ENCODE results near the gene CCR5. TPM values are rescaled to one million over a fixed set of nuclear protein-coding genes. Genes with fewer than 3 reads are reported as not detected.

Gene CCR5
- total RNA-seq, 1 experiment from 2014 or later = not detected

DNA sequence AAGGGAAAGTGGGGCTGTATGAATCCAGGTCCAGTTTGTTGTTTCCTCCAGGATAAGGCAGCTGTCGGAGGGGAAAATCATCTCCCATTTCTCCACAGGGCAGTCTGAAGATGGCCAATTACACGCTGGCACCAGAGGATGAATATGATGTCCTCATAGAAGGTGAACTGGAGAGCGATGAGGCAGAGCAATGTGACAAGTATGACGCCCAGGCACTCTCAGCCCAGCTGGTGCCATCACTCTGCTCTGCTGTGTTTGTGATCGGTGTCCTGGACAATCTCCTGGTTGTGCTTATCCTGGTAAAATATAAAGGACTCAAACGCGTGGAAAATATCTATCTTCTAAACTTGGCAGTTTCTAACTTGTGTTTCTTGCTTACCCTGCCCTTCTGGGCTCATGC, 37.2 kb downstream of the CCR5 start:
- DNase-seq (ENCODE audit: low read depth) = no peak

DNA sequence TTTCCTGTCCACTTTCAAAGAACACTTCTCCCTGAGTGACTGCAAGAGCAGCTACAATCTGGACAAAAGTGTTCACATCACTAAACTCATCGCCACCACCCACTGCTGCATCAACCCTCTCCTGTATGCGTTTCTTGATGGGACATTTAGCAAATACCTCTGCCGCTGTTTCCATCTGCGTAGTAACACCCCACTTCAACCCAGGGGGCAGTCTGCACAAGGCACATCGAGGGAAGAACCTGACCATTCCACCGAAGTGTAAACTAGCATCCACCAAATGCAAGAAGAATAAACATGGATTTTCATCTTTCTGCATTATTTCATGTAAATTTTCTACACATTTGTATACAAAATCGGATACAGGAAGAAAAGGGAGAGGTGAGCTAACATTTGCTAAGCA, 38.1 kb downstream of the CCR5 start:
- DNase-seq (ENCODE audit: low read depth) = no peak

DNA sequence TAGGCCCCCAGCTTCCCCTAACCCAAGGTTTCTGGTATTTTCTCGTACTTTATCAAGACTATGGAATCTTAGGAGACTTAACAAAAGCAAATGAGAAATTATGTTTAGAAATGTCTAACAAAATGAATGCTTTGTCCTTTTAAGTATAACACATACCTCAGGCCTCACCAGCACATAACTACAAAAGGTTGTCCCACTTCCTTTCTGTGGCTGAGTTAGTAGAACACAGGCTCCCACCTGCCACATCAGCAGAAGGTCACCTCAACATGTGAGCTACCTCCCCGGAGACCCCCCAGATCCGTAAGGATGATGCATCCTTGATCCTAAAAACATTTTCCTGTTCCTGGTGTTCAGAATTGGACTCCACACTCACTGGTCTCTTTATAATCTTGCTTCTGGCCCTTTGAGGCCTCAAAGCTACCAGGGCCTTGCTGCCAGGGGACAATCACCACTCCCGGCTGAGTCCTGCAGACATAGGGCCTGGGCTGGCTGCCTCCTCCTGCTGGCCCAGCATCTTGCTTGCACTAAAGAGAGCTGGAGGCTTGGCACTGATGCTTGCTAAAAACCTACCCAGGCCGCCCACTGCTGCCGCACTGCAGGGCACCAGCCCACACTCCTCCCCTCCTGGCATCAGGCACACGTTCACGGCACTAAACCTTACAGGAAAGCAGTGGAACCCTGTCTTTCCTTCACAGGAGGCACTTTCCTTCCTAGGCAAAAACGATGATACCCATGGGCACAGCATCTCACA, 39.2 kb downstream of the CCR5 start:
- DNase-seq (ENCODE audit: low read depth) = no peak

DNA sequence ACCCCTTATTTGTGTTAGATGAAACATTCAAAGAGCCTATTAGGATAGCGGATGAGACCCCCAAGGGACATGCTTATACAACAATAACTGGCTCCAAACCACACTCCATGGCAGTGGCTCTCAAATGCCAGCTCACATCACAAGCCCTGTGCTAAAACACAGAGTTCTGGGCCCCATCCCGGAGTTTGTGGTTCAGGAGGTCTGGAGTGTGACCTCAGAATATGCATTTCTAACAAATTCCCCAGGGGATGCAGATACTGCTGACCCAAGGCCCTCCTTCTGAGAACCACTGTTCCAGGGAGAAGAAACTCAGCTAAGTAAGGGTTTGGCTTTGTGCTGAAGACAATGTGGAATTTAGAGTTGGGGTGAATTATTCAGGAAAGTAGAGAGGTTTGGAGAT, 39.9 kb downstream of the CCR5 start:
- DNase-seq (ENCODE audit: low read depth) = no peak

DNA sequence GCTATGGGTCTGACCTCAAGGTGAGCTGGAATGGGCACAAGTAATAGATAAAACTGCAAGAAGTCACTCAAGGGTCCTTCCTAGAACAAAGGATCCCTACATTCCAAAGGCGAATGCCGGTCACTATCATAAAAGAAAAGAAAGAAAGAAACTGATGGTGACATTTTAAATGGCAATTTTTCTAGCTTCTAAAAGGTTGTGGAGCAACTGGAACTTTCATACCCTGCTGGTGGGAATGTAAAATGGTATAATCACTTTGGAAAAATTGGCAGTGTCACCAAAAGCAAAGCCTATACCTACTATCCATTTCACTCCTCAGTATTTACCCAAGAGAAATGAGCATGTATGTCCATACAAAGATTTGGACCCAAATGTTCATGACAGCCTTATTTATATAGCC, 40.5 kb downstream of the CCR5 start:
- DNase-seq (ENCODE audit: low read depth) = no peak

DNA sequence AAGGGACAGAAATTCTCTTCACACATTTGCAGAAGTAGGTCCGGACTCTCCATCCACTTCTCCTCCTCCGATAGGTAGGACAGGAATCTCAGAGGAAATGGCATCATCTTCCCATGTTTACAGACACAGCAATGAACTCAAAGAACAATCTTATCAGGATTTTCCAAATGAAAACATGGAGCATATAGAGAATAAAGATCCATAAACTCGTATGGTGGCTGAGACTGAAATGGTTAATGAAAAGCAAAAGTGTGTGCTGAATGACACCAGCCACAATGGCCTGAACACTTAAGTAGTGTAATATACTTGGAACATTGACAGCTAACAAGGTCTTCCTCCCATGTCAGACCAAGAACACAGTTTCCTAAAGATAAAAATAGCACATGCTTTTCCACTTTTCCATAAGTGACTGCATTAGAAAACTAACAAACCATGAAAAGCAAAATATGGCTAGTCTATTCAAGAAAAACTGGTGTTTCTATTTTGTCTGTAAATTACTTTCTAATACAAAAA, 42.1 kb downstream of the CCR5 start:
- DNase-seq (ENCODE audit: low read depth) = no peak

DNA sequence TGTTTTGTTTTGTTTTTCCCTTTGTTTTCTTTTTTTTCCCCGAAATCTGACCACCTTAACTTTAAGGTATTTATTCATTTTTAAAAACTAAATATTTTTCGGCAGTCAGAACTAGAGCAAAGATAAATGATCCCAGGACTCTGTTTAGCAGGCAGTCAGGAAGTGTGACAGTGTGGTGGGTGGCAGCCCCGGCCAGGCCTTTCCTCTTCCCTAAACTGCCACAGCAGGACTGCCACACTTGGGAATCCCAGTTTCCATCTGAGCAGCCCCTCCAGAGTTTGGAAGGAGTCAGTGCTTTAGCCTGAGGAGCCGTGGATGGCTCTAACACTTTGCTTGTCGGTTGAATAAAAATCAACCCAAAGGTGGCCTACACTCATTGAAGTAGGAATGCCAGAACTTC, 43.2 kb downstream of the CCR5 start:
- no peak for DNase-seq (ENCODE audit: low read depth)

DNA sequence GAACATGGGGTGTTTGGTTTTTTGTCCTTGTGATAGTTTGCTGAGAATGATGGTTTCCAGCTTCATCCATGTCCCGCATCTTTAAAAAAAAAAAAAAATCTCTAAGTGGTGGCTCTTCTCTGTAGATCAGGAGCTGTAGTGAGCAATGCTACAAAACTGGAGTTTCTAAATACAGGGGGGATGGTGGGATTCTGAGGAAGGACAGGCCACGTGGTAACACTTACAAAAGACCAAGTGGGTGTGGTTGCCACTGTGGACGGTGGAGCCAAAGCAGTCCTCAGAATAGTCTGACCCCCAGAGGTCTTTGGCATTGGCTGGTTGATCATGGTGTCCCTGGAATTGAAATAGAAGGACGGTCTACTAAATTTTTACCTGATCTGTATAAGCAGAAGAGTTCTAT, 44.0 kb downstream of the CCR5 start:
- DNase-seq (ENCODE audit: low read depth) = no peak

DNA sequence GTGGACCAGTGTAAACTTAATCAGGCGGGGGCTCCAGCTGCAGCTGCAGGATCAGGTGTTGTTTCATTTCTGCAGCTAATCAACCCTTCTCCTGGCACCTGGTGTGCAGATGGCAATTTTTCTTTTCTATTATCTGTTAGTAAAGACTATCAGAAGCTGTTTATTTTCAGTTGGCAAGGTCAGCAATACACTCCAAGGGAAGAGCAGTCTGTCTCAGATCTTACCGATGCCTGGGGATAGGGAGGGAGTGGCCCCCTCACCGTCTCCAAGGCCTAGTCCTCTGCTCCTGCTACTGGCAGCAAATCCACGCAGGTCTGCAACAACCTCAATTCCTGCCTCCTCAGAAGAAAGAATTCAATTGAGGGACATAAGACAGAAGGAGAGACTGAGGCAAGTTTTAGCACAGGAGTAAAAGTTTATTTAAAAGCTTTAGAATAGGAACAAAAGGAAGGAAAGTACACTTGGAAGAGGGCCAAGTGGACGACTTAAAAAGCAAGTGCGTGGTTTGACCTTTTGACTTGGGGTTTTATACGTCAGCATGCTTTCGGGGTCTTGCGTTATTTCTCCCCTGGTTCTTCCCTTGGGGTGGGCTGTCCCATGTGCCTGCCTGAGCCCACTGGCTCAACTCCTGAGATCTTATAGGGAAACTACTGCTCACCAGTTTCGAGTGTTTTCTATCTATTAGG, 45.5 kb downstream of the CCR5 start:
- DNase-seq (ENCODE audit: low read depth) = no peak

DNA sequence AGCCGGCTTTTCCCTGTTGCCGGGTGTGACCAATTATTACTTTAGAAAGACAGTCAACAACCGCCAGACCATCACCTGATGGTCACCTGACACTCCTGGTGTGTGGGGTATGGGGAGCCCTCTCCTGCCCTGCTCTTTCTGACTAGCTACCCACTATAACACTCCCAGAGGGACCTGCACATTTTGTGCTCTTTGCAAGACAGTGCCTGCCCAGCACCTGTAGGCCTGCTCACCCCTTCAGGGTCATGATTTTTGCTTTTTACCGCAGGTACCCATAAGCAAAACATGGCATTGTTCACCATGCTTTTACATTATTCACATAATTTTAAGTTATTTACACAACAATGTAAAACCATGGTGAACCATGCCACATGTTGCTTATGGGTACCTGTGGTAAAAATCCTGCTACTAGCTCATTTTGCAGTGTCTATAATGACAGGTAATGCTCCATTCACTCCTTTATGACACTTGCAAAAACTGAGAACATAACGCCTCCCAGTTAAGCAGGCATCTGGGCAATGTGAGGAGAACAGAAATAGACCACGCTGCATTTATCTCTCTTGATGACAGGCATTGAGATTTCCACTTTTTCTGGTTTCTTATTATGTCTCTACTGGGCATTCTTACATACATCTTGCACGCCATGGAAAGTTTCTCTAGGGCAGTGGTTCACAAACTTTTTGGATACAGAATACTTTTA, 46.2 kb downstream of the CCR5 start:
- no peak for DNase-seq (ENCODE audit: low read depth)

DNA sequence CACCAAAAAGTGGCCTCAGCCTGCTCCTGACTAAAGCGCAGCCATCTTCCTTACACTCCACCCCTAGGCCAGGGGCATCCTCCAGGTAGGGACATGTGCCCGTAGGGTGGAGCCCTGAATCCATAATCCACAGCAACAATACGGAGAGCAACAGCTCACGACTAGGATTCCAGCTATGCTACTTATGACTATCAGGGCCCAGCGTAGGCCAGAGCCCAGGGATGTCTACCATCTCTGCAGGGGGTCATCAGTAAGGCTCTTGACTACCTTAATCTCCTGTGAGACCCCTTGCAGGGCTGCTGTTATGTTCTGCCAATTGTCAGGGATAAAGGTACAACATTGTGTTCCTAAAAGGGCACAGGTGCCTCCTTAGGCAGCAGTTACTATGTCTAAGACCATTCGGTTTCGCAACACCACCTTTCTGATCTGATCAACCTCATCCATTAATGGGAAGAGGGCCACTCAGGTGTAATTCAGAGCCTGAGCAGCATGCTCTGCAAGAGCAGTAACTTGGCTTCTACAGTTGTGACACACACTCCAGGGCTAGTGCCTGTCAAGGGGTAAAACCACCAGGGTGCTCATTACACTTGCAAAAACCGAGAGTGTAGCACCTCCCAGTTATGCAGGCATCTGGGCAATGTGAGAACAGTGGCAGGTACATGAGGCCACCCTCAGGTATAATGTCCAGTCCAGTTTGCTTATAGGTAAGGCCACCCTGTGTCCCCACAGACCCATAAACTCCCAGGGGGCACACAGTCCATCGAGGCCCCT, 47.3 kb downstream of the CCR5 start:
- no peak for DNase-seq (ENCODE audit: low read depth)

DNA sequence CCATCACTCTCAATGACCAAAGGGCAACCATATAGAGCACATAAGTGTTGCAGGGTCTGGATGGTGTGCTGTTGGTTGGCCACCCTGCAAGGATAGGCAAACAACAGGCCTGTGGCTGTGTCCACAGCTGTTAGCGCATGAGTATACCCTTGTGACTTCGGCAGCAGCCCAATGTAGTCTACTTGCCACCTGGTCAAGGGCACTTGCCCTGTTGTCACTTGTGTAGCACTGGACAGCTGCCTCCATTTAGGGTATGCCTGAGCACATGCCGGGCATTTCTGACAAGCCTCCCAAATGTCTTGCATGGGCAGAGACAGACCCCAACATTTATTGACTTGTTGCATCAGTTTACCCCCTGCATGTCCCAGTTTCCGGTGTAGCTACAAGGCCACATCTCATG, 49.1 kb downstream of the CCR5 start:
- DNase-seq (ENCODE audit: low read depth) = no peak

DNA sequence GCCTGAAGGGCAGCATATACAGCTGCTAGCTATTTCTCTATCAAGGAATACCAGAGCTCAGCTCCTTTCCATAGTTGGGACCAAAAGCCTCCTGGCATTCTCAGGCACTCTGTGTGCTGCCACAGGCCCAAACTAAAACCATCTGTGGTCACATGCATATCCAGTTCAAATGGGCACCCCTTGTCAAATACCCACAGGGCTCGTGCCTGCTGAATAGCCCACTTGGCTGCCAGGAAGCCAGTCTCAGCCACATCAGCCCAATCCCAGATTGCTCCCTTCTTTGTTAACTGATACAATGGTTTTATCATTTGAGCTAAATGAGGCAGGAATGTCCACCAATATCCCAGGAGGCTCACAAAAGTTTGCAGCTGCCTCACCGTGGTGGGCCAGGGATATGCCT, 50.2 kb downstream of the CCR5 start:
- DNase-seq (ENCODE audit: low read depth) = no peak

DNA sequence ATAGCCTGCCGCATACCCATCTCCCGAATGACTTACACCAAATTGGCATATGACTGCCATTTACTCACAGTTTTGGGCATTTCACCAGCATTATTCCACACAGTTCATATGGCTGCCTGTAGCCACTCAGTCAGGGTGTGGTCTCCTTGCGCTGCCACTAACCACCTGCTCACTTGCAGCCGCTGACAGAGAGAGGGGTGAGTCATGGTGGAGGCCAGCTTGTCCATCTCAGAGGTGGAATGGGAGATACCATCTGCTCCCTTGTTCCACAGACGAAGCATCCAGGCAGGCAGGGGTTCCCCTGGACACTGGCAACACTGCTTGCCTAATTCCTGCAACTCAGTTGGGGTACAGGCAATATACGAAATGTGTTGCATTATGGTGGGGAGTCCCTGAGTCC, 51.9 kb downstream of the CCR5 start:
- DNase-seq (ENCODE audit: low read depth) = peak; percentile 60

DNA sequence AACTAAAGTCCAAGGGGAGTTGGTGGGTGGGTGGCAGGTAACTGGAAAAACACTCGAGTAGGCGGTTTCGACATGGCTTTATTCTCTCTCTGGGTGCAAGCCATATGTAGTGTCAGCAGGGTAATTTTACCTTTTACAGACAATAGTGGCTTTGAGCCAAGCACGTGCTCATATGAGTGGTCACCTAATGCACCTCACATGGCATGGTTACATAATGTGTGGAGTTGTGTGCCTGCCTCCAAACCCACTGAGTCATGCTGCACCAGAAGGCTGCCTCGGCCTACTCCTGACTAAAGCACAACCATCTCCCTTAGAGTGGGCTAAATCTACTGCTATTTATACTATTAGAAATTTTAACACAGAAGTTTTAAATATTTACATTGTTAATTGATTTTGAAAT, 52.8 kb downstream of the CCR5 start:
- DNase-seq (ENCODE audit: low read depth) = peak; percentile 51

Other genes starting within 250 kb of the CCR5 start
- not detected in 2 replicates for gene CCR1, start 162.6 kb upstream of the CCR5 start, total RNA-seq (2014; rRNA removed; shearing (Covaris generic))
- gene CCR3, start 128.5 kb upstream of the CCR5 start, total RNA-seq (2014; rRNA removed; shearing (Covaris generic)) = not detected in 2 replicates
- not detected in 2 replicates for gene CCR2, start 16.8 kb upstream of the CCR5 start, total RNA-seq (2014; rRNA removed; shearing (Covaris generic))
- 0.29 TPM in 1 of 2 replicates, not detected in the other for gene CCRL2, start 36.3 kb downstream of the CCR5 start, total RNA-seq (2014; rRNA removed; shearing (Covaris generic))
- gene LTF, start 94.0 kb downstream of the CCR5 start, total RNA-seq (2014; rRNA removed; shearing (Covaris generic)) = not detected in 2 replicates
- not detected in 2 replicates for gene RTP3, start 127.0 kb downstream of the CCR5 start, total RNA-seq (2014; rRNA removed; shearing (Covaris generic))
- gene LRRC2, start 195.4 kb downstream of the CCR5 start, total RNA-seq (2014; rRNA removed; shearing (Covaris generic)) = 0.36 and 0.40 TPM in 2 replicates
- gene FAM240A, start 241.6 kb downstream of the CCR5 start, total RNA-seq (2014; rRNA removed; shearing (Covaris generic)) = not detected in 2 replicates

All from Daoy (cell line).